Measurements from ENCODE around the gene OTUB1.

The OTUB1 gene

GRCh38 chr11:64008914-64009633 lies 22.8 kb downstream of the OTUB1 start:
- POLR2A ChIA-PET = no interaction called here
- CTCF ChIA-PET = interaction anchor here (0.8 to 1.6 kb wide), 3 partner anchors 9 to 139 kb away, joined by 3 to 8 read pairs (median 3); no protein-coding TSS in a partner anchor
- Histone ChIP-seq H3K36me3 (ENCODE audit: control insufficient read depth in 4 of 4, insufficient read depth in 4 of 4, low read length in 3 of 4) (no peaks in the 10 kb centered on the region), H3K27me3 (replicated peaks in 2 of 5; ENCODE audit: control insufficient read depth in 4 of 5, insufficient read depth in 5 of 5, low read length in 4 of 5) (peaks cover 0 to 50% (median 10%) of the 10 kb centered on the region in 5 experiments), H3K4me1 (ENCODE audit: control extremely low read depth in 1 of 4, control insufficient read depth in 4 of 4, insufficient read depth in 4 of 4, low read length in 3 of 4) (peaks cover 0 to 15% (median 14%) of the 10 kb centered on the region in 4 experiments), H3K9me3 (ENCODE audit: control extremely low read depth in 1 of 5, control insufficient read depth in 4 of 5, insufficient read depth in 2 of 5, low read depth in 1 of 5, low read length in 4 of 5) (peaks cover 0 to 9% (median 5%) of the 10 kb centered on the region in 5 experiments), H3K4me3 (ENCODE audit: control insufficient read depth in 1 of 7, extremely low read depth in 1 of 7, insufficient read depth in 4 of 7, low read depth in 2 of 7, low read length in 6 of 7) (no peak overlapping the region), H3K27ac (ENCODE audit: insufficient read depth in 1 of 2, low read depth in 1 of 2, low read length in 2 of 2, poor library complexity in 1 of 2, severe bottlenecking in 2 of 2) (no peak overlapping the region)
- 97% methylated on average over 15 of the region's 18 CpGs for WGBS (ENCODE audit: insufficient coverage)
- DNase-seq = no peak

- 95% methylated on average over 4 of the region's 8 CpGs for WGBS (ENCODE audit: insufficient coverage)
- Histone ChIP-seq H3K27me3 (replicated peaks in 2 of 5; ENCODE audit: control insufficient read depth in 4 of 5, insufficient read depth in 5 of 5, low read length in 4 of 5) (peaks cover 0 to 46% (median 10%) of the 10 kb centered on the region in 5 experiments), H3K36me3 (ENCODE audit: control insufficient read depth in 4 of 4, insufficient read depth in 4 of 4, low read length in 3 of 4) (no peaks in the 10 kb centered on the region), H3K4me3 (ENCODE audit: control insufficient read depth in 1 of 7, extremely low read depth in 1 of 7, insufficient read depth in 4 of 7, low read depth in 2 of 7, low read length in 6 of 7) (no peak overlapping the region), H3K4me1 (ENCODE audit: control extremely low read depth in 1 of 4, control insufficient read depth in 4 of 4, insufficient read depth in 4 of 4, low read length in 3 of 4) (peaks cover 0 to 15% (median 14%) of the 10 kb centered on the region in 4 experiments), H3K9me3 (ENCODE audit: control extremely low read depth in 1 of 5, control insufficient read depth in 4 of 5, insufficient read depth in 2 of 5, low read depth in 1 of 5, low read length in 4 of 5) (peaks cover 0 to 9% (median 5%) of the 10 kb centered on the region in 5 experiments), H3K27ac (ENCODE audit: insufficient read depth in 1 of 2, low read depth in 1 of 2, low read length in 2 of 2, poor library complexity in 1 of 2, severe bottlenecking in 2 of 2) (no peak overlapping the region)
- DNase-seq = no peak
- POLR2A ChIA-PET = no interaction called here
- CTCF ChIA-PET = interaction anchor here (1.2 to 1.6 kb wide), 2 partner anchors 9 to 15 kb away, joined by 3 to 8 read pairs; no protein-coding TSS in a partner anchor
Observed at GRCh38 chr11:64009710-64010109, 23.5 kb downstream of the OTUB1 start.

GRCh38 chr11:64010783-64011182 lies 24.5 kb downstream of the OTUB1 start:
- ChIA-PET POLR2A (no interaction called here), CTCF (no interaction called here)
- no peak for DNase-seq
- no peak overlapping the region for H3K27ac ChIP-seq (ENCODE audit: insufficient read depth in 1 of 2, low read depth in 1 of 2, low read length in 2 of 2, poor library complexity in 1 of 2, severe bottlenecking in 2 of 2)
- H3K9me3 ChIP-seq (ENCODE audit: control extremely low read depth in 1 of 5, control insufficient read depth in 4 of 5, insufficient read depth in 2 of 5, low read depth in 1 of 5, low read length in 4 of 5) = peaks cover 0 to 9% (median 5%) of the 10 kb centered on the region in 5 experiments
- peaks cover 0 to 40% (median 10%) of the 10 kb centered on the region in 5 experiments for H3K27me3 ChIP-seq (replicated peaks in 2 of 5; ENCODE audit: control insufficient read depth in 4 of 5, insufficient read depth in 5 of 5, low read length in 4 of 5)
- no peak overlapping the region for H3K4me3 ChIP-seq (ENCODE audit: control insufficient read depth in 1 of 7, extremely low read depth in 1 of 7, insufficient read depth in 4 of 7, low read depth in 2 of 7, low read length in 6 of 7)
- peaks cover 0 to 15% (median 14%) of the 10 kb centered on the region in 4 experiments for H3K4me1 ChIP-seq (ENCODE audit: control extremely low read depth in 1 of 4, control insufficient read depth in 4 of 4, insufficient read depth in 4 of 4, low read length in 3 of 4)
- H3K36me3 ChIP-seq (ENCODE audit: control insufficient read depth in 4 of 4, insufficient read depth in 4 of 4, low read length in 3 of 4) = no peaks in the 10 kb centered on the region
- WGBS (ENCODE audit: insufficient coverage) = no CpG with 5 or more reads among the region's 2 CpGs

DNA sequence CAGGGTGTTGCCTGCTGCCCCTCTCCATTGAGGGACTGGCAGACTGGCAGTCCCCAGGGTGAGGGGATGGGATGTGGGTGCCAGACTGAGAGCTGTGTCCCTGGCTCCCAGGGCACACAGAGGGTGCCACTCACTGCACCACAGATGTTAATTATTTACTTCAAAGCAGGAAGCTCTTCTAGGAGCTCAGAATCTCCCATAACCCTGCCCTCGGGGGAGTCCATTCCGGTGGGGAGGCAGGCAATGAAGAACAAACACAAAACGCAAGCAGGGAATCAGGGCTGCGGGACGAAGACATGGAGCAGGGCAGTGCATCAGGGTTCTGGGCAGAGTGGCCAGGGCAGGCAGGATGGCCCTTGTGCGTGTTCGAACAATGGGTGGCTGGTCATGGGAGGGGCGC lies 25.1 kb downstream of the OTUB1 start:
- Histone ChIP-seq H3K36me3 (ENCODE audit: control insufficient read depth in 4 of 4, insufficient read depth in 4 of 4, low read length in 3 of 4) (no peaks in the 10 kb centered on the region), H3K27me3 (replicated peaks in 2 of 5; ENCODE audit: control insufficient read depth in 4 of 5, insufficient read depth in 5 of 5, low read length in 4 of 5) (peaks cover 0 to 34% (median 10%) of the 10 kb centered on the region in 5 experiments), H3K4me1 (ENCODE audit: control extremely low read depth in 1 of 4, control insufficient read depth in 4 of 4, insufficient read depth in 4 of 4, low read length in 3 of 4) (peaks cover 0 to 15% (median 14%) of the 10 kb centered on the region in 4 experiments), H3K4me3 (ENCODE audit: control insufficient read depth in 1 of 7, extremely low read depth in 1 of 7, insufficient read depth in 4 of 7, low read depth in 2 of 7, low read length in 6 of 7) (no peak overlapping the region), H3K27ac (ENCODE audit: insufficient read depth in 1 of 2, low read depth in 1 of 2, low read length in 2 of 2, poor library complexity in 1 of 2, severe bottlenecking in 2 of 2) (no peak overlapping the region), H3K9me3 (ENCODE audit: control extremely low read depth in 1 of 5, control insufficient read depth in 4 of 5, insufficient read depth in 2 of 5, low read depth in 1 of 5, low read length in 4 of 5) (peaks cover 0 to 9% (median 5%) of the 10 kb centered on the region in 5 experiments)
- ChIA-PET CTCF (no interaction called here), POLR2A (no interaction called here)
- no peak for DNase-seq
- WGBS (ENCODE audit: insufficient coverage) = 98% methylated on average over 8 of the region's 8 CpGs

DNA sequence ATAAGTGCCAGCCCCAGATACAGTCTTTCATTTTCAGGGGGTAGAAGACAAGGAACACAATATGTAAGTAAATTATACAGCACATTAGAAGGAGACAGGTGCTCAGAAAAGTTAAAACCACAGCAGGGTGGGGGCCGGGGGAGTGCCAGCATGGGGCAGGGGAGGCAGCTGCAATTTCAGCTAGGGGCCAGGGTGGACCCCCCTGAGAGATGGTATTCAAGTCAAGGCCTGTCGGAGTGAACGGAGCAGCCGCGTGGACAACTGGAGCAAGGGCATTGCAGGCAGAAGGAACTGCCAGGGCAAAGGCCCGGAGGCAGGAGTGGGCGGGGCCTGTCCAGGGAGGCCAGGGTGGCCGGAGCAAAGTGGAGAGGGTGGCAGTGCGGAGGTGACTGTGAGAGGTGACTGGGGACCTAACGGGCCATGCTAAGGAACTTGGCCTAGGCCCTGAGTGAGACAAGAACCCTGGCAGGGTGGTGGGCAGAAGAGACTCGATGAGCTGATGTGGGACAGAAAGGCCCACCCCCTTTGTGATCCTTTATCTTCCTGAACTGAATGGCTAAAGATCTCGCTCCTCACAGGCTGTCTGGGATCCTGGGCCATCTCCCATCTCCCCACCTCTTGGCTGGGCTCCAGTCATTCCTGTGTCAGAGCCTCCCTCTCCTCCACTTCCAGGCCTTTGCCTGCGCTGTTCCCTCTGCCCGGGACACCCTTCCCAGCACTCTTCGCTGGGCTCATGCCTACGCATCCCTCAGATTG lies 27.1 kb downstream of the OTUB1 start:
- ChIA-PET POLR2A (no interaction called here), CTCF (interaction anchor here (0.9 to 1.3 kb wide), 3 partner anchors 12 to 20 kb away, joined by 3 to 4 read pairs (median 4); no protein-coding TSS in a partner anchor)

DNA sequence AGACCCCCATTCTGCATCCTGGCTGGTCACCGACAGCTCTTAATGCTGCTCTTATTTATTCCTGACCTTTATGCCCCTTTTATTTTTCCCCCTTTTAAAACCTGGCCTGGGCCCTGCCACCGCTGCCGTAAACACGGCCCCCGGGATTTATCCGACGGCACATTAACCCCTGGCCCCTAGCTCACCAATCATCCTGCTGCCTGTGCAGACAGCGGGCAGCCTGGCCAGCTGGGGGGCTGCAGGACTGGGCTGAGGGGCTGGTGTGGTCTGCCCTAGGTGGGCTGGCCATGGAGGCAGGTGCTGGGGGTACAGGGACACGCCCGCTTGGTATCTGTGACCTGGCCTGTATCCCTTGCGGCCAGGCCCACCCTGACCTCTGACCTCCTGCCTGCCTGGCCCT lies 28.1 kb downstream of the OTUB1 start:
- ChIA-PET POLR2A (interaction anchor here (1.2 kb wide), 1 partner anchor 14 kb away, joined by 3 read pairs; no protein-coding TSS in a partner anchor), CTCF (interaction anchor here (0.9 to 1.3 kb wide), 5 partner anchors 13 to 117 kb away, joined by 3 to 4 read pairs (median 4); no protein-coding TSS in a partner anchor)

More for the DNA sequence above, 27.1 kb downstream of the OTUB1 start:
- 98% methylated on average over 16 of the region's 16 CpGs for WGBS (ENCODE audit: insufficient coverage)
- DNase-seq = no peak
- peaks cover 0 to 9% (median 5%) of the 10 kb centered on the region in 5 experiments for H3K9me3 ChIP-seq (ENCODE audit: control extremely low read depth in 1 of 5, control insufficient read depth in 4 of 5, insufficient read depth in 2 of 5, low read depth in 1 of 5, low read length in 4 of 5)
- no peak overlapping the region for H3K27ac ChIP-seq (ENCODE audit: insufficient read depth in 1 of 2, low read depth in 1 of 2, low read length in 2 of 2, poor library complexity in 1 of 2, severe bottlenecking in 2 of 2)
- H3K4me3 ChIP-seq (ENCODE audit: control insufficient read depth in 1 of 7, extremely low read depth in 1 of 7, insufficient read depth in 4 of 7, low read depth in 2 of 7, low read length in 6 of 7) = no peak overlapping the region
- H3K36me3 ChIP-seq (ENCODE audit: control insufficient read depth in 4 of 4, insufficient read depth in 4 of 4, low read length in 3 of 4) = no peaks in the 10 kb centered on the region
- H3K4me1 ChIP-seq (ENCODE audit: control extremely low read depth in 1 of 4, control insufficient read depth in 4 of 4, insufficient read depth in 4 of 4, low read length in 3 of 4) = peaks cover 0 to under 1% (median 0%) of the 10 kb centered on the region in 4 experiments
- H3K27me3 ChIP-seq (replicated peaks in 2 of 5; ENCODE audit: control insufficient read depth in 4 of 5, insufficient read depth in 5 of 5, low read length in 4 of 5) = peaks cover 0 to 14% (median 2%) of the 10 kb centered on the region in 5 experiments

More for the DNA sequence above, 28.1 kb downstream of the OTUB1 start:
- WGBS (ENCODE audit: insufficient coverage) = 98% methylated on average over 8 of the region's 11 CpGs
- Histone ChIP-seq H3K4me3 (ENCODE audit: control insufficient read depth in 1 of 7, extremely low read depth in 1 of 7, insufficient read depth in 4 of 7, low read depth in 2 of 7, low read length in 6 of 7) (no peak overlapping the region), H3K27ac (ENCODE audit: insufficient read depth in 1 of 2, low read depth in 1 of 2, low read length in 2 of 2, poor library complexity in 1 of 2, severe bottlenecking in 2 of 2) (no peak overlapping the region), H3K27me3 (replicated peaks in 2 of 5; ENCODE audit: control insufficient read depth in 4 of 5, insufficient read depth in 5 of 5, low read length in 4 of 5) (peaks cover 0 to 6% (median under 1%) of the 10 kb centered on the region in 5 experiments), H3K4me1 (ENCODE audit: control extremely low read depth in 1 of 4, control insufficient read depth in 4 of 4, insufficient read depth in 4 of 4, low read length in 3 of 4) (no peaks in the 10 kb centered on the region), H3K36me3 (ENCODE audit: control insufficient read depth in 4 of 4, insufficient read depth in 4 of 4, low read length in 3 of 4) (no peaks in the 10 kb centered on the region), H3K9me3 (ENCODE audit: control extremely low read depth in 1 of 5, control insufficient read depth in 4 of 5, insufficient read depth in 2 of 5, low read depth in 1 of 5, low read length in 4 of 5) (peaks cover 0 to 9% (median 5%) of the 10 kb centered on the region in 5 experiments)
- no peak for DNase-seq

Measured in common myeloid progenitor, CD34-positive (primary cell).